Chondrocyte (in vitro differentiated cells): Measurements from ENCODE around the gene AQP10. TPM values are rescaled to one million over a fixed set of nuclear protein-coding genes. Genes with fewer than 3 reads are reported as not detected.
A peak's percentile ranks its signal among the peaks of the same experiment; 100 is the strongest.
"Not testable (repeated sequence)": the region's sequence is repeated elsewhere in the genome, so short reads cannot be mapped to it uniquely, and the experiment has no call there.

Experiments used
- DNase-seq: peaks from one replicate; pipeline ENCODE4 v3.0.0; 2021; ENCODE audit warnings: mixed read lengths, low spot score
- H3K27ac Mint-ChIP-seq: one replicate; pipeline ENCODE4 v1.8.0; 2021; ENCODE audit warnings: mild to moderate bottlenecking, moderate library complexity, mixed read lengths; ENCODE audit not compliant: unreplicated experiment
- H3K27me3 Mint-ChIP-seq: 2 replicates; pipeline ENCODE4 v1.8.0; 2021; ENCODE audit warnings: low read depth, mixed read lengths
- H3K36me3 Mint-ChIP-seq: 2 replicates; pipeline ENCODE4 v1.8.0; 2021; ENCODE audit warnings: low read depth, mixed read lengths
- H3K4me1 Mint-ChIP-seq: 2 replicates; pipeline ENCODE4 v1.8.0; 2021; ENCODE audit warnings: low read depth, mild to moderate bottlenecking, mixed read lengths
- H3K4me3 Mint-ChIP-seq: one replicate; pipeline ENCODE4 v1.8.0; 2021; ENCODE audit warnings: mild to moderate bottlenecking, moderate library complexity, mixed read lengths; ENCODE audit not compliant: unreplicated experiment
- H3K9me3 Mint-ChIP-seq: 2 replicates; pipeline ENCODE4 v1.8.0; 2021; ENCODE audit warnings: low read depth, mixed read lengths
- CTCF ChIP-seq: fragments of 200-600 bp; sonication (generic); IDR thresholded peaks from 2 replicates; pipeline ENCODE4 v1.5.0; 2021; ENCODE audit warnings: antibody characterized with exemption, mild to moderate bottlenecking, moderate library complexity
- total RNA-seq: library from RNA; stranded (reverse); gene quantifications from 3 replicates; pipeline ENCODE4 v1.2.1, GENCODE V29; 2021

Gene AQP10
- total RNA-seq, 1 donor from 2014 or later: not detected

GRCh38 chr1:154318386-154318785 is 2.5 kb upstream of the AQP10 start:
- H3K4me1 Mint-ChIP-seq: no peaks in the 10 kb centered on the region
- no peaks in the 10 kb centered on the region for H3K36me3 Mint-ChIP-seq
- H3K9me3 Mint-ChIP-seq: no peaks in the 10 kb centered on the region
- H3K4me3 Mint-ChIP-seq: no peak overlapping the region
- no peak overlapping the region for H3K27ac Mint-ChIP-seq
- peaks cover 30% of the 10 kb centered on the region for H3K27me3 Mint-ChIP-seq
- TF ChIP-seq CTCF: no peak
- DNase-seq: no peak

GRCh38 chr1:154321609-154321934 is 679 bp downstream of the AQP10 start:
- H3K36me3 Mint-ChIP-seq, DNase-seq, H3K4me3 Mint-ChIP-seq, H3K27ac Mint-ChIP-seq, H3K9me3 Mint-ChIP-seq, H3K4me1 Mint-ChIP-seq: not testable (repeated sequence)
- H3K27me3 Mint-ChIP-seq: peaks cover 28% of the 10 kb centered on the region

GRCh38 chr1:154323493-154323892 is 2.6 kb downstream of the AQP10 start:
- no peak for DNase-seq
- no peak for TF ChIP-seq CTCF
- H3K4me3 Mint-ChIP-seq: no peak overlapping the region
- peaks cover 21% of the 10 kb centered on the region for H3K4me1 Mint-ChIP-seq
- H3K27ac Mint-ChIP-seq: no peak overlapping the region
- peaks cover 17% of the 10 kb centered on the region for H3K27me3 Mint-ChIP-seq
- no peaks in the 10 kb centered on the region for H3K36me3 Mint-ChIP-seq
- no peaks in the 10 kb centered on the region for H3K9me3 Mint-ChIP-seq

GRCh38 chr1:154324241-154324640 is 3.3 kb downstream of the AQP10 start:
- Mint-ChIP-seq H3K4me3 (peak overlapping the region; percentile 96), H3K27me3 (peaks cover 17% of the 10 kb centered on the region), H3K27ac (peak overlapping the region; percentile 2), H3K4me1 (peaks cover 26% of the 10 kb centered on the region), H3K9me3 (no peaks in the 10 kb centered on the region), H3K36me3 (no peaks in the 10 kb centered on the region)
- TF ChIP-seq CTCF: no peak
- DNase-seq: no peak

- Mint-ChIP-seq H3K27me3 (peaks cover 14% of the 10 kb centered on the region), H3K36me3 (peaks cover under 1% of the 10 kb centered on the region), H3K27ac (peak within 1 kb of the TSS; percentile 95), H3K4me1 (peaks cover 33% of the 10 kb centered on the region), H3K4me3 (peak within 1 kb of the TSS; percentile 98), H3K9me3 (no peaks in the 10 kb centered on the region)
- no peak for DNase-seq
- peak; percentile 97 for TF ChIP-seq CTCF
Measured at GRCh38 chr1:154324669-154325582, 4.0 kb downstream of the AQP10 start, which contains the start of gene ATP8B2. Gene ATP8B2 (plus strand): TSS chr1:154325525. CDS start chr1:154328142, 2,617 bp downstream.
